Duodenal mucosa (tissue), 2 donors: ENCODE measurements around the gene C9orf40.

Experiments used
- H3K27ac ChIP-seq: one replicate; pipeline ENCODE4 v1.7.0; 2013; ENCODE audit warnings: low read depth, low read length
- H3K27me3 ChIP-seq, 2 donors: one replicate each; pipeline ENCODE4 v1.7.0; 2013; ENCODE audit warnings: low read length in 2 of 2, control low read depth in 1 of 2; ENCODE audit not compliant: insufficient read depth in 2 of 2, control insufficient read depth in 1 of 2
- H3K36me3 ChIP-seq, 2 donors: one replicate each; pipeline ENCODE4 v1.7.0; 2013; ENCODE audit warnings: low read length in 2 of 2, control low read depth in 1 of 2; ENCODE audit not compliant: insufficient read depth in 2 of 2, control insufficient read depth in 1 of 2
- H3K4me1 ChIP-seq, 2 donors: one replicate each; pipeline ENCODE4 v1.7.0; 2013; ENCODE audit warnings: low read length in 2 of 2, control low read depth in 1 of 2; ENCODE audit not compliant: insufficient read depth in 2 of 2, control insufficient read depth in 1 of 2
- H3K4me3 ChIP-seq, 2 donors: one replicate each; pipeline ENCODE4 v1.7.0; 2013; ENCODE audit warnings: low read length in 2 of 2, low read depth in 1 of 2
- H3K9ac ChIP-seq, 2 donors: one replicate each; pipeline ENCODE4 v1.7.0; 2013; ENCODE audit warnings: low read length in 2 of 2, low read depth in 1 of 2
- H3K9me3 ChIP-seq, 2 donors: one replicate each; pipeline ENCODE4 v1.7.0; 2013; ENCODE audit warnings: low read length in 2 of 2, control low read depth in 1 of 2; ENCODE audit not compliant: control insufficient read depth in 1 of 2

The C9orf40 gene

GRCh38 chr9:74942801-74943200, 9.9 kb downstream of the C9orf40 start:
- no peak overlapping the region for H3K27ac ChIP-seq
- no peaks in the 10 kb centered on the region for H3K9me3 ChIP-seq
- H3K9ac ChIP-seq = no peak overlapping the region
- no peak overlapping the region for H3K4me3 ChIP-seq
- H3K36me3 ChIP-seq = no peaks in the 10 kb centered on the region
- H3K27me3 ChIP-seq = no peaks in the 10 kb centered on the region
- peaks cover 0 to 2% of the 10 kb centered on the region in 2 donors for H3K4me1 ChIP-seq

- Histone ChIP-seq H3K9me3 (no peaks in the 10 kb centered on the region), H3K36me3 (no peaks in the 10 kb centered on the region), H3K4me3 (no peak overlapping the region), H3K9ac (no peak overlapping the region), H3K27ac (no peak overlapping the region), H3K27me3 (no peaks in the 10 kb centered on the region), H3K4me1 (peaks cover 0 to 2% of the 10 kb centered on the region in 2 donors)
Measured at GRCh38 chr9:74940600-74940999, 12.1 kb downstream of the C9orf40 start.

GRCh38 chr9:74935008-74935407, 17.7 kb downstream of the C9orf40 start:
- Histone ChIP-seq H3K27me3 (no peaks in the 10 kb centered on the region), H3K27ac (no peak overlapping the region), H3K4me1 (no peaks in the 10 kb centered on the region), H3K9ac (no peak overlapping the region), H3K4me3 (no peak overlapping the region), H3K36me3 (no peaks in the 10 kb centered on the region), H3K9me3 (peaks cover 3 to 10% of the 10 kb centered on the region in 2 donors)

- Histone ChIP-seq H3K27ac (no peak overlapping the region), H3K27me3 (no peaks in the 10 kb centered on the region), H3K4me1 (peaks cover 0 to 6% of the 10 kb centered on the region in 2 donors), H3K9ac (no peak overlapping the region), H3K4me3 (no peak overlapping the region), H3K9me3 (no peaks in the 10 kb centered on the region), H3K36me3 (no peaks in the 10 kb centered on the region)
Measured at GRCh38 chr9:74921737-74922136, 31.0 kb downstream of the C9orf40 start.

GRCh38 chr9:74920944-74921626, 31.6 kb downstream of the C9orf40 start:
- no peak overlapping the region for H3K4me3 ChIP-seq
- no peaks in the 10 kb centered on the region for H3K9me3 ChIP-seq
- no peaks in the 10 kb centered on the region for H3K27me3 ChIP-seq
- no peaks in the 10 kb centered on the region for H3K36me3 ChIP-seq
- H3K9ac ChIP-seq = no peak overlapping the region
- H3K4me1 ChIP-seq = peaks cover 0 to 6% of the 10 kb centered on the region in 2 donors
- H3K27ac ChIP-seq = no peak overlapping the region

GRCh38 chr9:74910036-74910435, 42.7 kb downstream of the C9orf40 start:
- Histone ChIP-seq H3K4me1 (no peaks in the 10 kb centered on the region), H3K36me3 (no peaks in the 10 kb centered on the region), H3K9me3 (no peaks in the 10 kb centered on the region), H3K9ac (no peak overlapping the region), H3K27me3 (no peaks in the 10 kb centered on the region), H3K4me3 (no peak overlapping the region), H3K27ac (no peak overlapping the region)

- H3K27ac ChIP-seq = no peak overlapping the region
- no peak overlapping the region for H3K4me3 ChIP-seq
- H3K9me3 ChIP-seq = no peaks in the 10 kb centered on the region
- no peak overlapping the region for H3K9ac ChIP-seq
- no peaks in the 10 kb centered on the region for H3K27me3 ChIP-seq
- H3K36me3 ChIP-seq = no peaks in the 10 kb centered on the region
- no peaks in the 10 kb centered on the region for H3K4me1 ChIP-seq
Measured at GRCh38 chr9:74908665-74909064, 44.0 kb downstream of the C9orf40 start.

GRCh38 chr9:74907085-74907484, 45.6 kb downstream of the C9orf40 start:
- Histone ChIP-seq H3K9me3 (no peaks in the 10 kb centered on the region), H3K36me3 (no peaks in the 10 kb centered on the region), H3K4me1 (no peaks in the 10 kb centered on the region), H3K27ac (no peak overlapping the region), H3K9ac (no peak overlapping the region), H3K27me3 (no peaks in the 10 kb centered on the region), H3K4me3 (no peak overlapping the region)

- Histone ChIP-seq H3K9me3 (no peaks in the 10 kb centered on the region), H3K9ac (no peak overlapping the region), H3K4me1 (peaks cover 3 to 15% of the 10 kb centered on the region in 2 donors)
Measured at GRCh38 chr9:74901001-74901400, 51.7 kb downstream of the C9orf40 start.

More at GRCh38 chr9:74901001-74901400, 51.7 kb downstream of the C9orf40 start:
- Histone ChIP-seq H3K4me3 (no peak overlapping the region), H3K27ac (no peak overlapping the region), H3K36me3 (no peaks in the 10 kb centered on the region), H3K27me3 (no peaks in the 10 kb centered on the region)
